HepG2 (cell line): ENCODE measurements around the gene RAB3D. TPM values are rescaled to one million over a fixed set of nuclear protein-coding genes. Genes with fewer than 3 reads are reported as not detected.

Source experiments
- ATAC-seq: fragments of 200-7000 bp; cut with Tn5 transposase; 3 replicates; pipeline ENCODE4 v1.9.1; 2020; ENCODE audit warnings: mild to moderate bottlenecking, moderate library complexity
- BruUV-seq: library from RNA; stranded (reverse); fragments of 400-500 nt; replicated peaks from 2 replicates; lab custom pipeline; 2021; lab: Mats Ljungman, UMichigan
- CTCF ChIA-PET: fragments of 300-600 bp; formaldehyde crosslinking; extraction: SDS; loops from one replicate; lab custom pipeline; 2021; ENCODE audit warnings: low total read pairs, inconsistent platforms, low intra/inter-chr PET ratio; lab: Yijun Ruan, JAX
- POLR2A ChIA-PET: fragments of 350-600 bp; sonication (Branson Sonifier 250); formaldehyde crosslinking; loops from one replicate; lab custom pipeline; 2020; ENCODE audit warnings: antibody characterized with exemption, inconsistent platforms; lab: Yijun Ruan, JAX
- DNase-seq: peaks from one replicate; pipeline ENCODE4 v3.0.0-alpha.2; 2015; ENCODE audit warnings: low spot score
- FAIRE-seq: peaks from 3 replicates; lab custom pipeline; 2011; peaks lifted over from hg19 to GRCh38; lab: Jason Lieb, UNC
- H2AFZ ChIP-seq: one replicate; pipeline ENCODE4 v1.6.1; 2011; ENCODE audit warnings: low read length, inconsistent platforms
- H3K27ac ChIP-seq: fragments of 300-600 bp; 3 replicates; pipeline ENCODE4 v1.8.0; 2011; ENCODE audit warnings: mixed run types, mild to moderate bottlenecking, mixed read lengths, low read length, inconsistent platforms; ENCODE audit not compliant: insufficient read depth; ENCODE audit errors: extremely low read length
- H3K27me3 ChIP-seq, 2 experiments: fragments of 200-600 bp in 1 of 2; 2 replicates in 1 of 2; 3 replicates in 1 of 2; pipeline versions ENCODE4 v1.6.0 to v1.8.0; 2011; ENCODE audit warnings: low read length in 2 of 2, mild to moderate bottlenecking in 2 of 2, moderate library complexity in 2 of 2, inconsistent platforms in 1 of 2; ENCODE audit not compliant: insufficient read depth in 2 of 2, control insufficient read depth in 1 of 2
- H3K36me3 ChIP-seq, 2 experiments: fragments of 200-600 bp in 1 of 2; replicated peaks in 1 of 2; 2 replicates in 1 of 2; 3 replicates in 1 of 2; pipeline versions ENCODE4 v1.5.1 to v1.8.0; 2011; ENCODE audit warnings: low read length in 2 of 2, inconsistent platforms in 1 of 2; ENCODE audit not compliant: insufficient read depth in 2 of 2, control insufficient read depth in 1 of 2
- H3K4me1 ChIP-seq: 2 replicates; pipeline ENCODE4 v1.5.1; 2012; ENCODE audit warnings: low read length, inconsistent platforms; ENCODE audit not compliant: insufficient read depth
- H3K4me2 ChIP-seq: 2 replicates; pipeline ENCODE4 v1.6.0; 2011; ENCODE audit warnings: low read depth, low read length, inconsistent platforms
- H3K4me3 ChIP-seq, 3 experiments: fragments of 200-600 bp in 1 of 3; sonication (generic), shearing (Covaris generic) in 1 of 3; replicated peaks in 1 of 3; 2 replicates each; pipeline ENCODE4 v1.5.1; 2011 to 2016; ENCODE audit warnings: low read length in 3 of 3, inconsistent platforms in 2 of 3, low read depth in 2 of 3, mild to moderate bottlenecking in 2 of 3, control low read depth in 1 of 3, mixed read lengths in 1 of 3; ENCODE audit not compliant: insufficient read depth in 1 of 3
- H3K79me2 ChIP-seq: one replicate; pipeline ENCODE4 v1.6.1; 2011; ENCODE audit warnings: low read length, inconsistent platforms; ENCODE audit not compliant: insufficient read depth
- H3K9ac ChIP-seq: 2 replicates; pipeline ENCODE4 v1.6.0; 2011; ENCODE audit warnings: mild to moderate bottlenecking, low read depth, low read length, inconsistent platforms; ENCODE audit not compliant: insufficient read depth
- H3K9me3 ChIP-seq: 2 replicates; pipeline ENCODE4 v1.5.1; 2012; ENCODE audit warnings: mild to moderate bottlenecking, low read length
- H4K20me1 ChIP-seq: 2 replicates; pipeline ENCODE4 v1.6.0; 2011; ENCODE audit warnings: inconsistent platforms, mild to moderate bottlenecking, low read length, moderate library complexity; ENCODE audit not compliant: insufficient read depth
- CREB1 ChIP-seq, 2 experiments: fragments of 450-650 bp in 1 of 2; IDR thresholded peaks; 2 replicates each; pipeline ENCODE4 v1.6.1; 2016 to 2017; ENCODE audit warnings: control low read depth in 1 of 2, mild to moderate bottlenecking in 1 of 2, missing compliant biosample characterization in 1 of 2, missing genetic modification characterization in 1 of 2
- CREBL2 ChIP-seq: sonication (generic); formaldehyde crosslinking; IDR thresholded peaks from 2 replicates; pipeline ENCODE4 v1.8.1; 2023; ENCODE audit warnings: missing genetic modification reagents, mild to moderate bottlenecking, borderline replicate concordance
- GTF2F1 ChIP-seq: fragments of 150-350 bp; IDR thresholded peaks from 2 replicates; pipeline ENCODE4 v1.6.1; 2014; ENCODE audit warnings: low read length
- HOXA5 ChIP-seq: sonication (generic); formaldehyde crosslinking; IDR thresholded peaks from 2 replicates; pipeline ENCODE4 v1.4.0; 2020; ENCODE audit warnings: missing genetic modification reagents
- NR2F6 ChIP-seq, 2 experiments: IDR thresholded peaks; 2 replicates each; pipeline ENCODE4 v1.6.1; 2016; ENCODE audit warnings: antibody characterized with exemption in 1 of 2, mild to moderate bottlenecking in 1 of 2
- POLR2A ChIP-seq, 2 experiments: IDR thresholded peaks; 2 replicates each; pipeline ENCODE4 v1.6.1; 2011; ENCODE audit warnings: low read depth in 2 of 2, low read length in 2 of 2, mild to moderate bottlenecking in 1 of 2, moderate library complexity in 1 of 2; ENCODE audit not compliant: insufficient read depth in 1 of 2
- RXRB ChIP-seq: IDR thresholded peaks from 2 replicates; pipeline ENCODE4 v1.6.1; 2016; ENCODE audit warnings: borderline replicate concordance, missing genetic modification reagents, missing compliant biosample characterization
- TBX3 ChIP-seq: fragments of 450-650 bp; IDR thresholded peaks from 2 replicates; pipeline ENCODE4 v1.6.1; 2017; ENCODE audit warnings: antibody characterized with exemption, mild to moderate bottlenecking, inconsistent platforms, borderline replicate concordance
- TFDP2 ChIP-seq: sonication (generic); formaldehyde crosslinking; IDR thresholded peaks from 2 replicates; pipeline ENCODE4 v1.4.0; 2020; ENCODE audit warnings: missing genetic modification reagents
- ZC3H13 ChIP-seq: sonication (generic); formaldehyde crosslinking; IDR thresholded peaks from 2 replicates; pipeline ENCODE4 v1.8.1; 2023; ENCODE audit warnings: mild to moderate bottlenecking, missing genetic modification reagents, moderate library complexity
- ZFX ChIP-seq: sonication (generic); formaldehyde crosslinking; IDR thresholded peaks from 2 replicates; pipeline ENCODE4 v1.4.0; 2020; ENCODE audit warnings: mild to moderate bottlenecking, low read depth, missing genetic modification reagents, moderate library complexity
- ZNF20 ChIP-seq: sonication (generic); formaldehyde crosslinking; IDR thresholded peaks from 2 replicates; pipeline ENCODE4 v1.4.0; 2020; ENCODE audit warnings: mild to moderate bottlenecking, moderate library complexity, missing genetic modification reagents
- ZNF264 ChIP-seq: sonication (generic); formaldehyde crosslinking; IDR thresholded peaks from 2 replicates; pipeline ENCODE4 v1.4.0; 2020; ENCODE audit warnings: missing genetic modification reagents
- ZNF414 ChIP-seq: sonication (generic); formaldehyde crosslinking; IDR thresholded peaks from 2 replicates; pipeline ENCODE4 v1.5.0; 2020; ENCODE audit warnings: missing genetic modification reagents
- WGBS: methylation state at CpG from one replicate; pipeline ENCODE4 v1.1.6; 2017; ENCODE audit warnings: low lambda C conversion rate; 5-methylcytosine and 5-hydroxymethylcytosine counted together
- in situ Hi-C: cut with HindIII; loops from 2 replicates; pipeline ENCODE4 v1.10.0; 2017; ENCODE audit warnings: low pct_unique_long_range_greater_than_20kb; ENCODE audit not compliant: extremely low pct_ligation_motif_present
- intact Hi-C: fragments of 100-400 bp; cut with micrococcal nuclease; formaldehyde crosslinking; loops from one replicate; pipeline ENCODE4 v1.10.0; 2022; ENCODE audit not compliant: unreplicated experiment
- polyA plus RNA-seq, 8 experiments: library from polyadenylated mRNA; depleted of rRNA in 3 of 8; stranded (reverse) in 7 of 8; unstranded in 1 of 8; fragments of >200 nt; fragmentation: Illumina TruSeq in 4 of 8; extraction: Trizol in 4 of 8; gene quantifications; 2 replicates each; pipeline versions ENCODE4 v1.2.1 to v1.2.3, GENCODE V29; 2011 to 2016; ENCODE audit warnings: low read depth in 4 of 8, missing spikeins in 1 of 8, mixed read lengths in 1 of 8; ENCODE audit not compliant: insufficient read depth in 1 of 8
- total RNA-seq, 5 experiments: library from RNA; depleted of rRNA; stranded (reverse); fragments of >200 nt; fragmentation: Illumina TruSeq; extraction: Trizol; gene quantifications; 2 replicates each; pipeline ENCODE4 v1.2.3, GENCODE V29; 2016; ENCODE audit warnings: low read depth in 1 of 5

RAB3D gene
- total and polyA plus RNA-seq, 2 of the 13 experiments (the other 11 are each of a cell fraction or from before 2014, with no cell fraction given) = 2.0 to 16.1 TPM

GRCh38 chr19:11375143-11375948 lies 35.9 kb upstream of the RAB3D start (continued):
- TF ChIP-seq CREBL2 (no peak), TFDP2 (CRISPR knock-in tag) (peak; percentile 40; the same call in 1 of the 2 replicates), ZNF20 (0 out of 2 replicates have a peak, but pooled peaks have one; percentile 31)

- Histone ChIP-seq H3K36me3 (0 out of 5 replicates have a peak, but pooled peaks cover 1 to 6% of the 10 kb centered on the region in 2 experiments), H3K9ac (peak within 1 kb of the TSS; percentile 86), H4K20me1 (no peaks in the 10 kb centered on the region), H3K4me3 (peak within 1 kb of the TSS; percentile 69 to 80 (median 75)), H3K79me2 (peaks cover 12% of the 10 kb centered on the region), H3K4me2 (peak within 1 kb of the TSS; percentile 94), H3K9me3 (no peaks in the 10 kb centered on the region), H3K27me3 (no peaks in the 10 kb centered on the region; a peak in 1 of 5 replicates), H3K27ac (peak within 1 kb of the TSS; percentile 95), H3K4me1 (peaks cover 35% of the 10 kb centered on the region), H2AFZ (no peak within 1 kb of the TSS)
- DNase-seq (peak; percentile 99), ATAC-seq (peak; percentile 94), FAIRE-seq (peak; percentile 99)
- WGBS = under 1% methylated on average over 30 of the region's 44 CpGs
- intact Hi-C loops (loop anchor here (1.0 kb wide), 1 partner anchor 30 kb away; no protein-coding TSS in a partner anchor), in situ Hi-C loops (no loop called here)
- ChIA-PET CTCF (no interaction called here), POLR2A (interaction anchor here (0.6 to 3.3 kb wide), 52 partner anchors 9 to 539 kb away, joined by 3 to 68 read pairs (median 4); partner anchors contain the start of genes CCDC159, ECSIT, ELOF1 and EPOR)
- BruUV-seq = TSS peak; percentile 97
- TF ChIP-seq POLR2A (IDR thresholded peaks at IDR 0.05; ENCODE audit: insufficient read depth in 1 of 2, low read depth in 2 of 2, low read length in 2 of 2) (peak; percentile 66 to 87; a peak in 3 of 4 replicates), ZNF264 (CRISPR knock-in tag) (no peak), RXRB (0 out of 2 replicates have a peak, but pooled peaks have one; percentile 18), ZNF414 (CRISPR knock-in tag) (no peak), CREB1 (IDR thresholded peaks at IDR 0.05) (peak; percentile 79), CREB1 (CRISPR knock-in tag; IDR thresholded peaks at IDR 0.05) (peak; percentile 91), NR2F6 (IDR thresholded peaks at IDR 0.05) (no peak), NR2F6 (CRISPR knock-in tag; IDR thresholded peaks at IDR 0.05) (no peak; the same call in 1 of the 2 replicates), HOXA5 (CRISPR knock-in tag) (0 out of 2 replicates have a peak, but pooled peaks have one; percentile 53), ZC3H13 (CRISPR knock-in tag) (peak; percentile 88; the same call in 1 of the 2 replicates), GTF2F1 (no peak), ZFX (CRISPR knock-in tag) (peak; percentile 100), TBX3 (peak; percentile 68; the same call in 1 of the 2 replicates)
Observed at GRCh38 chr19:11374433-11375142, 35.1 kb upstream of the RAB3D start, which contains the start of gene SWSAP1. Gene SWSAP1 (plus strand): TSS chr19:11374666. CDS start chr19:11374681, 15 bp downstream.
